ENCODE data around the gene RAVER2.
"Not testable (repeated sequence)": the region's sequence is repeated elsewhere in the genome, so short reads cannot be mapped to it uniquely, and the experiment has no call there.

DNA sequence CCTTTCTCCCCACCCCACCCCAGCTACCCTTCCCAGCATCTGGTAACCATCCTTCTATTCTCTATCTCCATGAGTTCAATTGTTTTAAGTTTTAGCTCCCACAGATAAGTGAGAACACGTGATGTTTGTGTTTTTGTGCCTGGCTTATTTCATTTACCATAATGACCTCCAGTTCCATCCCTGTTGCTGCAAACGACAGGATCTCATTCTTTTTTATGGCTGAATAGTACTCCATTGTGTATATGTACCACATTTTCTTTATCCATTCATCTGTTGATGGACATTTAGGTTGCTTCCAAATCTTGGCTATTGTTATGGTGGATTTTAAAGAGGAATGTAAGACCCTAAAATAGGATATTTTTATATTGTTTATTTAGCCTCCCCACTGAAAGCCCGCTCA, 42.2 kb upstream of the RAVER2 start:
- TF ChIP-seq, protein P1, sequence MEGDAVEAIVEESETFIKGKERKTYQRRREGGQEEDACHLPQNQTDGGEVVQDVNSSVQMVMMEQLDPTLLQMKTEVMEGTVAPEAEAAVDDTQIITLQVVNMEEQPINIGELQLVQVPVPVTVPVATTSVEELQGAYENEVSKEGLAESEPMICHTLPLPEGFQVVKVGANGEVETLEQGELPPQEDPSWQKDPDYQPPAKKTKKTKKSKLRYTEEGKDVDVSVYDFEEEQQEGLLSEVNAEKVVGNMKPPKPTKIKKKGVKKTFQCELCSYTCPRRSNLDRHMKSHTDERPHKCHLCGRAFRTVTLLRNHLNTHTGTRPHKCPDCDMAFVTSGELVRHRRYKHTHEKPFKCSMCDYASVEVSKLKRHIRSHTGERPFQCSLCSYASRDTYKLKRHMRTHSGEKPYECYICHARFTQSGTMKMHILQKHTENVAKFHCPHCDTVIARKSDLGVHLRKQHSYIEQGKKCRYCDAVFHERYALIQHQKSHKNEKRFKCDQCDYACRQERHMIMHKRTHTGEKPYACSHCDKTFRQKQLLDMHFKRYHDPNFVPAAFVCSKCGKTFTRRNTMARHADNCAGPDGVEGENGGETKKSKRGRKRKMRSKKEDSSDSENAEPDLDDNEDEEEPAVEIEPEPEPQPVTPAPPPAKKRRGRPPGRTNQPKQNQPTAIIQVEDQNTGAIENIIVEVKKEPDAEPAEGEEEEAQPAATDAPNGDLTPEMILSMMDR (conservative IDR thresholded peaks at IDR 0.05): not testable (repeated sequence)
- TF ChIP-seq EZH2 (IDR thresholded peaks at IDR 0.05; ENCODE audit: low read depth): not testable (repeated sequence)

All from PC-9 (cell line).